Measurements from ENCODE around the gene ZEB1. TPM values are rescaled to one million over a fixed set of nuclear protein-coding genes. Genes with fewer than 3 reads are reported as not detected.

ZEB1 gene
- total and polyA plus RNA-seq, 10 of the 15 experiments (the other 5 are each of a cell fraction or from before 2014, with no cell fraction given), result 10.4 to 35.6 (median 24.5) TPM

GRCh38 chr10:31396376-31396775, 77.4 kb downstream of the ZEB1 start (continued):
- no peak for TF ChIP-seq ZNF687 (IDR thresholded peaks at IDR 0.05)
- TF ChIP-seq E4F1 (IDR thresholded peaks at IDR 0.05; ENCODE audit: borderline replicate concordance, partially characterized antibody), result no peak
- TF ChIP-seq ETV6 (conservative IDR thresholded peaks at IDR 0.05 in 1 of 2, IDR thresholded peaks at IDR 0.05 in 1 of 2; ENCODE audit: borderline replicate concordance in 1 of 2, low read depth in 1 of 2), result no peak

- peak; percentile 35 for ATAC-seq
- H3K27me3 ChIP-seq (replicated peaks in 1 of 2; ENCODE audit: control insufficient read depth in 2 of 2, insufficient read depth in 2 of 2, low read length in 1 of 2), result no peaks in the 10 kb centered on the region
- H3K4me2 ChIP-seq (ENCODE audit: control insufficient read depth, insufficient read depth), result no peak overlapping the region
- no peaks in the 10 kb centered on the region for H3K36me3 ChIP-seq (ENCODE audit: control insufficient read depth in 2 of 2, insufficient read depth in 2 of 2, low read length in 1 of 2)
- DNase-seq (ENCODE audit: low read depth, low spot score), result no peak
- TF ChIP-seq SIN3A (IDR thresholded peaks at IDR 0.05; ENCODE audit: low read depth, low read length), result no peak
- TF ChIP-seq MEF2B (IDR thresholded peaks at IDR 0.05; ENCODE audit: partially characterized antibody, poor library complexity, severe bottlenecking), result no peak
- no TSS peak for BruUV-seq (replicated peaks)
- H3K79me2 ChIP-seq (ENCODE audit: control insufficient read depth, insufficient read depth, low read length), result peaks cover 25% of the 10 kb centered on the region
- ChIA-PET POLR2A (no interaction called here), RAD21 (ENCODE audit: unreplicated experiment) (interaction anchor here (1.4 kb wide), 1 partner anchor 14 kb away, joined by 4 read pairs; no protein-coding TSS in a partner anchor), CTCF (no interaction called here), SMC1A (ENCODE audit: uncharacterized antibody, unreplicated experiment) (interaction anchor here (1.0 to 2.4 kb wide), 3 partner anchors 12 to 56 kb away, joined by 3 to 10 read pairs (median 5); no protein-coding TSS in a partner anchor)
- no peak overlapping the region for H3K9ac ChIP-seq (ENCODE audit: control insufficient read depth, insufficient read depth, low read length)
- no peak overlapping the region for H3K4me3 ChIP-seq
- H3K27ac ChIP-seq (ENCODE audit: control insufficient read depth, insufficient read depth), result peak overlapping the region; percentile 31
- in situ Hi-C loops (cut with MboI), result no loop called here
- intact Hi-C loops (cut with micrococcal nuclease; ENCODE audit: unreplicated experiment), result no loop called here
- peaks cover 12% of the 10 kb centered on the region; the same call in 1 of the 2 replicates for H3K4me1 ChIP-seq (ENCODE audit: control insufficient read depth, insufficient read depth, low read length)
- no peaks in the 10 kb centered on the region; the same call in 2 of the 3 replicates for H3K9me3 ChIP-seq (replicated peaks; ENCODE audit: control insufficient read depth, insufficient read depth, low read length)
- WGBS (ENCODE audit: insufficient coverage, insufficient replicate concordance, low lambda C conversion rate, missing lambda C conversion rate), result 100% methylated on average over 1 of the region's 1 CpG
- H2AFZ ChIP-seq (ENCODE audit: control insufficient read depth, low read depth, low read length), result no peak overlapping the region
- no peaks in the 10 kb centered on the region for H4K20me1 ChIP-seq (ENCODE audit: control insufficient read depth, insufficient read depth)
- FAIRE-seq, result no peak
Measured at GRCh38 chr10:31397852-31398251, 78.8 kb downstream of the ZEB1 start.
